Kidney epithelial cell (primary cell): ENCODE data around the gene P2RX3. TPM values are rescaled to one million over a fixed set of nuclear protein-coding genes. Genes with fewer than 3 reads are reported as not detected.
"Not testable (repeated sequence)": the region's sequence is repeated elsewhere in the genome, so short reads cannot be mapped to it uniquely, and the experiment has no call there.

Experiments
- DNase-seq: peaks from one replicate; pipeline ENCODE4 v3.0.0-alpha.2; 2010; ENCODE audit warnings: low read depth
- H3K27me3 ChIP-seq: 2 replicates; pipeline ENCODE4 v1.6.0; 2011; ENCODE audit warnings: low read length; ENCODE audit not compliant: control insufficient read depth, insufficient read depth
- H3K36me3 ChIP-seq: 2 replicates; pipeline ENCODE4 v1.5.1; 2011; ENCODE audit warnings: low read length; ENCODE audit not compliant: control insufficient read depth, insufficient read depth
- H3K4me3 ChIP-seq: 2 replicates; pipeline ENCODE4 v1.5.1; 2011; ENCODE audit warnings: low read depth, mild to moderate bottlenecking, control low read depth, low read length
- total RNA-seq: library from RNA; depleted of rRNA; stranded (reverse); fragments of >200 nt; gene quantifications from 2 replicates; pipeline ENCODE4 v1.2.3, GENCODE V29; 2015
- TF ChIP-seq, protein P1 (sequence below): IDR thresholded peaks from 2 replicates; pipeline ENCODE4 v1.5.1; 2011; ENCODE audit warnings: mild to moderate bottlenecking, moderate library complexity, low read length, control low read depth, inconsistent platforms; ENCODE audit not compliant: insufficient read depth, poor library complexity, severe bottlenecking

Gene P2RX3
- not detected in 2 replicates for total RNA-seq

DNA sequence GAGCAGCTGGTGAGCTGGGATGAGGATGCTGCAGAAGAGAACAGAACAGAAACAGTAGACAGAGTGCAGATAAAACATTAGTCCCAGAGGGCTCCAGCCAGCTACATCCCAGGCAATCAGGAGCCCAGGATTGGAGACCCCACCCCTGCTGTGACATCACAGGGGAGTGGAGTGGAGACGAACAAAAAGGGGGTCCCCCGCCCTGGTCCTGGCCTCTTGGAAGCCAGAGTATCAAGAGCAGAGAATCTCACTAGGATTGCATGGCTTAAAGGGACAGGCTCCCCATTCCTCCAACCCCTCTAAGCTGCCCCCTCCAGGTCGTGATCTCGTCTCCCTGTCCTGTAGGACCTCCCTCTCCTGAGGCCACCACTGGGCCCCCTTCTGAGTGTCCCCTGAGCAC, at the start of gene P2RX3:
TSS of gene P2RX3 (plus strand) at position 211 of the 400 bp plus-strand sequence. CDS start 199 bp downstream, outside the sequence.
- H3K27me3 ChIP-seq, result peaks cover 6% of the 10 kb centered on the region
- DNase-seq, result no peak
- no peak within 1 kb of the TSS for H3K4me3 ChIP-seq
- TF ChIP-seq, protein P1, sequence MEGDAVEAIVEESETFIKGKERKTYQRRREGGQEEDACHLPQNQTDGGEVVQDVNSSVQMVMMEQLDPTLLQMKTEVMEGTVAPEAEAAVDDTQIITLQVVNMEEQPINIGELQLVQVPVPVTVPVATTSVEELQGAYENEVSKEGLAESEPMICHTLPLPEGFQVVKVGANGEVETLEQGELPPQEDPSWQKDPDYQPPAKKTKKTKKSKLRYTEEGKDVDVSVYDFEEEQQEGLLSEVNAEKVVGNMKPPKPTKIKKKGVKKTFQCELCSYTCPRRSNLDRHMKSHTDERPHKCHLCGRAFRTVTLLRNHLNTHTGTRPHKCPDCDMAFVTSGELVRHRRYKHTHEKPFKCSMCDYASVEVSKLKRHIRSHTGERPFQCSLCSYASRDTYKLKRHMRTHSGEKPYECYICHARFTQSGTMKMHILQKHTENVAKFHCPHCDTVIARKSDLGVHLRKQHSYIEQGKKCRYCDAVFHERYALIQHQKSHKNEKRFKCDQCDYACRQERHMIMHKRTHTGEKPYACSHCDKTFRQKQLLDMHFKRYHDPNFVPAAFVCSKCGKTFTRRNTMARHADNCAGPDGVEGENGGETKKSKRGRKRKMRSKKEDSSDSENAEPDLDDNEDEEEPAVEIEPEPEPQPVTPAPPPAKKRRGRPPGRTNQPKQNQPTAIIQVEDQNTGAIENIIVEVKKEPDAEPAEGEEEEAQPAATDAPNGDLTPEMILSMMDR, result no peak
- H3K36me3 ChIP-seq, result no peaks in the 10 kb centered on the region

DNA sequence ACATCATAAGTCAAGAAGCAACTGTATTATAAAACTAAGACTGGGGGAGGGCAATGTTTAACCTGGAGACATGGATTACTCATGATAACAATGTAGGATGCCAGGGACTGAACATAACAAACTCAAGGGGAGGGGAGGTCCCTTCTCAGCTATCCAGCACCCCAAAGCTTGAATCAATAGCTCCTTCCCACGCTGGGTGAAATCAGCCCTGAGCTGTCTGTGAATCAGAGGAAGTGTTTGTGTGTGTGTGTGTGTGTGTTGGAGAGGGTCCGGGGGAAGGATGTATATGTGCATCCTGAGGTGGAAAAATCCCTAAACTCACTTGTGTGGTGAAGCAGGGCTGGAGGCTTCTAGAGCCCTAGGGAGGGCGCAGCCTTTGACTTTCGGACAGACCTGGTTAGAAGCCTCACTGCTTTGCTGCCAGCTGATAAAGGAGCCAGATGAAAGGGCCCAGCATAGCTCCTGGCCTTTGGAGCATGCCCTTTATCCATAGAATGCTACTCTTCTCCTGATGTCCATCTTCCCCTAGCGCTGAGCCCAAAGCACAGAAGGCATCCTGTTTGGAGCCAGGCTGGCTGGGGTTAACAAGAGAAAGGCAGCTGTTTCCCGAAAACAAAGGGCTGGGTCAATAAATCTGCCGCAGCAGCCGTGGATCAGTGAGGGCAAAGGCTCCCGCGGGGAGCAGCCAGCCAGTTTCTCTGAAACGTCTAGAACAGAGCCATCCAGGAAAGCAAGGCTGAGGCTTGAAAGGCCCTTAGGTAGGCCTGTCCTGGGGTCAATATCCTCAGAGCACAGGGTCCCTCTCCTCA, 49.2 kb upstream of the P2RX3 start:
- Histone ChIP-seq H3K27me3 (no peaks in the 10 kb centered on the region), H3K4me3 (no peak overlapping the region), H3K36me3 (no peaks in the 10 kb centered on the region)
- DNase-seq, result no peak
- TF ChIP-seq, protein P1, result no peak

DNA sequence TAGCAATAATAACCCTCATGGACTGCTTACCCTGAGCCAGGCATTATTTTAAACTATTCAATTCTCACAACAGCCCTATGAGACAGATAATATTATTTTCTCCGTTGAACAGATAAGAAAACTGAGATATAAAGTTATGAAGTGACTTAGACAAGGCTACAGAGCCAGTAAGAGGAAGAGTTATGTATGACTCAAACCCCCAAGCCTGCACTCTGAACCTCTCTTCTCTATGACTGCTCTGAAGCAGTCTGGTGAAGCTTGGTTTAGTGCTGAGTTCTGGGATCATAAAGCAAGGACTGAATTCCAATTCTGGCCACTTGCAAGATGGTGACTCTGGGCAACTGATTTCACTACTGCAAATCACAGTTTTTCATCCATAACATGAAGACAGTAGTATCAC, 47.9 kb upstream of the P2RX3 start:
- Histone ChIP-seq H3K36me3 (no peaks in the 10 kb centered on the region), H3K4me3 (no peak overlapping the region), H3K27me3 (no peaks in the 10 kb centered on the region)
- TF ChIP-seq, protein P1, result no peak
- DNase-seq, result no peak

DNA sequence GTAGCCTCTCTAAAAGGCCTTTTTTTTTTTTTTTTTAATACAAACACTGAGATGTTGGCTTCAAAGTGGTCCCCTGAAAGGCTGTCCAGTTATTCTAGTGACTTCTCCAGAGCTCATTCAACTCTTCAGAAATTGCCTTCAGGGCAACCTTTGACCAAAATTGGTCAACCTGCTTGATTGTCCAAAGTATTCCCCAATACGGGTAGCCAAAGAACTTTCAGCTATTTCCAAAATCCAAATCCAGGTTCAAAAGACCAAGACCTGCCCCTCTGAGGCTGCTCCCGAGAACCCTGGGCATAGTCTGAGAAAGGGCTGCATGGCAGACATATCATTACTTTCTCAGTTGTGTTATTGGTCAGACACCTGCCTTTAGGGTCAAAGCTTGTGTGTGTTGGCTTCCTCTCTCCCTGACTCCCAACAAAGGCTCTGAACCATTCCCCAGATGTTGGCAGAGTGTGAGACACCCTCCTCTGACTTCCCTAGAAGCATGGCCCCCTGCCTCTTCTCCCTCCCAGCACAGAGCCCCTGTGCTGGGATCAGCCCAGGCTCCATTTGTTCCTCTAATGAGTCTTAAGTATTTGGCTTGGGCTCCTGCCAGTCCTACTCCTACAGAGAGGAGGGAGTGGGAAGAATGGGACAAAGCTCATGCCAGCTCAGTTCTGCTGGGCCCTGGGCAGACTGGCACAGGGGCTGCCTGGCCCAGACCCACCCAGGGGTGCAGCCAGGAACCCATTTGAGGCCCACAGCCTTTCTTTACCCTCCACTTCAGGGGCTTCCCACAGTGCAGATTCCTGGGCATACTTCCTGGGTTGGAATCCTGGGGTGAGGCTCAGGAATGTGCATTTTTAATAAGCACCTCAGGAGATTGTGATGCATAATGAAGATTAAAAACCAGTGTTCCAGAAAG, 43.7 kb upstream of the P2RX3 start:
- TF ChIP-seq, protein P1, result no peak

DNA sequence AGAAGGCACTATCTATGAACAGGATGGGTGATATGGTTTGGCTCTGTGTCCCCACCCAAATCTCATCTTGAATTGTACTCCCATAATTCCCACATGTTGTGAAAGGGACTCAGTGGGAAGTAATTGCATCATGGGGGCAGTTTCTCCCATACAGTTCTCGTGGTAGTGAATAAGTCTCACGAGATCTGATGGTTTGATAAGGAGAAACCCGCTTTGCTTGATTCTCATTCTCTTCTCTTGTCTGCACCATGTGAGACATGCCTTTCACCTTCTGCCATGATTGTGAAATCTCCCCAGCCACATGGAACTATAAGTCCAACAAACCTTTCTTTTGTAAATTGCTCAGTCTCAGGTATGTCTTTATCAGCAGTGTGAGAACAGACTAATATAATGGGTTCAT, 41.9 kb upstream of the P2RX3 start:
- not testable (repeated sequence) for H3K27me3 ChIP-seq, DNase-seq, H3K36me3 ChIP-seq, H3K4me3 ChIP-seq

More for the DNA sequence above, 43.7 kb upstream of the P2RX3 start:
- no peaks in the 10 kb centered on the region for H3K27me3 ChIP-seq
- no peak overlapping the region for H3K4me3 ChIP-seq
- H3K36me3 ChIP-seq, result peaks cover 2% of the 10 kb centered on the region
- DNase-seq, result no peak

DNA sequence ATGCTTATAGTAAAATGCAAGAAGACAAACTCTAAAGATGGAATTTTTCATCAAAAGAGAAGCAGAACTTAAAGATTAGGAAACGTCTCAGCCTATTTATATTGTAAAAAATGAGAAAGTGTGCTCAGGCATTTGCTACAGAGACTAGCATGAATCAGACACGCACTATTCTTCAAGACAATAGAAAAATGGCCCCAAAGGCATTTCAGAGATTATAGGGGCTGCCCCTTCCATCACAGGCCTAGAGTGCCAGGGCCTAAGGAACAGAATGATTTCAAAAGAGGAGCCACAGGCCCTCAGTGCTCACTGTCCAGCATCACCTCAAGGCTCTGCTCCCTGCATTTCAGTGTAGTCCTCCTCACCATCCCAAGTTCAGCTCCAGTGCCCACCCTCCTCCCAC, 40.9 kb upstream of the P2RX3 start:
- H3K27me3 ChIP-seq, result no peaks in the 10 kb centered on the region
- peaks cover 13% of the 10 kb centered on the region for H3K36me3 ChIP-seq
- H3K4me3 ChIP-seq, result no peak overlapping the region
- TF ChIP-seq, protein P1, result no peak
- no peak for DNase-seq
